Nephron (organoid): Measurements from ENCODE around the gene SLC6A13.
"Not testable (repeated sequence)": the region's sequence is repeated elsewhere in the genome, so short reads cannot be mapped to it uniquely, and the experiment has no call there.

Experiments used
- H3K27ac Mint-ChIP-seq, 3 experiments: 2 replicates each; pipeline ENCODE4 v1.8.0; 2020; ENCODE audit warnings: mixed read lengths in 3 of 3, mild to moderate bottlenecking in 2 of 3, moderate library complexity in 1 of 3
- H3K27me3 Mint-ChIP-seq: 2 replicates; pipeline ENCODE4 v1.8.0; 2021; ENCODE audit warnings: low read depth, mild to moderate bottlenecking, moderate library complexity, mixed read lengths
- H3K36me3 Mint-ChIP-seq: 2 replicates; pipeline ENCODE4 v1.8.0; 2020; ENCODE audit warnings: low read depth, mixed read lengths
- H3K4me1 Mint-ChIP-seq: 2 replicates; pipeline ENCODE4 v1.8.0; 2020; ENCODE audit warnings: mixed read lengths
- H3K4me3 Mint-ChIP-seq, 3 experiments: 2 replicates each; pipeline ENCODE4 v1.8.0; 2020; ENCODE audit warnings: mild to moderate bottlenecking in 3 of 3, mixed read lengths in 3 of 3, moderate library complexity in 2 of 3
- H3K9me3 Mint-ChIP-seq: 2 replicates; pipeline ENCODE4 v1.8.0; 2020; ENCODE audit warnings: mixed read lengths
- TF ChIP-seq, protein P1 (sequence below), 3 experiments: fragments of 200-600 bp; sonication (generic); IDR thresholded peaks; one replicate each; pipeline ENCODE4 v1.5.0; 2021; ENCODE audit warnings: antibody characterized with exemption in 3 of 3; ENCODE audit not compliant: unreplicated experiment in 3 of 3

Gene SLC6A13

DNA sequence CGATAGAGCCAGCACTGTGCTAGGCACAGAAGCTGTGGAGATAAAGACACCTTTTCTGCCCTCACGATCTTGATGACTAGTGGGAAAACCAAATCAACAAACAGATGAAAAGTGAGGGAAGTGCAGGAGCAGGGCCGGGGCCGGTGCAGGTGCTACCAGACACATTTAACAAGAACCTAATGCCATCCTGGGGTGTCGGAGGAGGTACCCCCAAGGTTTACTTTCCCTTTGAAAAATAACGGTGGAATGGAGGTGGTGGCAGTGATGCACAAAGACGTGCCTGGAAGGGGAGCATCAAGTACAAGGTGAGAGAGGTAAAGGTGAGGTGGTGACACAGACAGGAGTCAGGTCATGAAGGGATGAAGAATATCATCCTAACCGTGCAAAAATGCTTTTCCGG, 22.1 kb downstream of the SLC6A13 start:
- H3K36me3 Mint-ChIP-seq = peaks cover 31% of the 10 kb centered on the region
- H3K27ac Mint-ChIP-seq = no peak overlapping the region
- H3K9me3 Mint-ChIP-seq = peaks cover 12% of the 10 kb centered on the region
- peaks cover 5% of the 10 kb centered on the region for H3K4me1 Mint-ChIP-seq
- TF ChIP-seq, protein P1, sequence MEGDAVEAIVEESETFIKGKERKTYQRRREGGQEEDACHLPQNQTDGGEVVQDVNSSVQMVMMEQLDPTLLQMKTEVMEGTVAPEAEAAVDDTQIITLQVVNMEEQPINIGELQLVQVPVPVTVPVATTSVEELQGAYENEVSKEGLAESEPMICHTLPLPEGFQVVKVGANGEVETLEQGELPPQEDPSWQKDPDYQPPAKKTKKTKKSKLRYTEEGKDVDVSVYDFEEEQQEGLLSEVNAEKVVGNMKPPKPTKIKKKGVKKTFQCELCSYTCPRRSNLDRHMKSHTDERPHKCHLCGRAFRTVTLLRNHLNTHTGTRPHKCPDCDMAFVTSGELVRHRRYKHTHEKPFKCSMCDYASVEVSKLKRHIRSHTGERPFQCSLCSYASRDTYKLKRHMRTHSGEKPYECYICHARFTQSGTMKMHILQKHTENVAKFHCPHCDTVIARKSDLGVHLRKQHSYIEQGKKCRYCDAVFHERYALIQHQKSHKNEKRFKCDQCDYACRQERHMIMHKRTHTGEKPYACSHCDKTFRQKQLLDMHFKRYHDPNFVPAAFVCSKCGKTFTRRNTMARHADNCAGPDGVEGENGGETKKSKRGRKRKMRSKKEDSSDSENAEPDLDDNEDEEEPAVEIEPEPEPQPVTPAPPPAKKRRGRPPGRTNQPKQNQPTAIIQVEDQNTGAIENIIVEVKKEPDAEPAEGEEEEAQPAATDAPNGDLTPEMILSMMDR (IDR thresholded peaks at IDR 0.05; ENCODE audit: unreplicated experiment in 3 of 3) = no peak
- peaks cover 9% of the 10 kb centered on the region for H3K27me3 Mint-ChIP-seq
- no peak overlapping the region for H3K4me3 Mint-ChIP-seq

DNA sequence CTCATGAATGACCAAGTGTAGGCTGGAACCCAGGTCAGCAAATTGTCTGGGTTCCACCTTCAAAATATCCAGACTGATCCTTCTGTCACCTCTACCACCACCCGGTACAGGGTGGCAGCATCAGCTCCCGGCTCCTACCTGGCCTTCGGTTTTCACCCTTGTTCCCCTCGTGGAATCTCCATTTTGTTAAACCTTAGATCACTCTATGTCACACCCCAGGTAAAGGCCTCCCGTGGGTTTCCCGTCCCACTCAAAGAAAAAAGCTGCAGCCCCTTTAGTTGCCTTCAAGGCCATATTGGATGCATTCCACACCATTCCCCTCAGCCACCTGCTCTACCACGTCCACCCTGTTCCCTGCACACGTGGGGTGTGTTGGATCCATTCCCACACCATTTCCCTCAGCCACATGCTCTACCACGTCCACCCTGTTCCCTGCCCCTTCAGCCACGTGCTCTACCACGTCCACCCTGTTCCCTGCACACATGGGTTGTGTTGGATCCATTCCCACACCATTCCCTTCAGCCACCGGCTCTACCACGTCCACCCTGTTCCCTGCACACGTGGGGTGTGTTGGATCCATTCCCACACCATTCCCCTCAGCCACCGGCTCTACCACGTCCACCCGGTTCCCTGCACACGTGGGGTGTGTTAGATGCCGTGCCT, 23.8 kb downstream of the SLC6A13 start:
- H3K36me3 Mint-ChIP-seq = peaks cover 36% of the 10 kb centered on the region
- peaks cover 9% of the 10 kb centered on the region for H3K27me3 Mint-ChIP-seq
- H3K27ac Mint-ChIP-seq = no peak overlapping the region
- TF ChIP-seq, protein P1 (IDR thresholded peaks at IDR 0.05; ENCODE audit: unreplicated experiment in 3 of 3) = no peak
- H3K4me1 Mint-ChIP-seq = peaks cover 6% of the 10 kb centered on the region
- peaks cover 15% of the 10 kb centered on the region for H3K9me3 Mint-ChIP-seq
- no peak overlapping the region for H3K4me3 Mint-ChIP-seq

DNA sequence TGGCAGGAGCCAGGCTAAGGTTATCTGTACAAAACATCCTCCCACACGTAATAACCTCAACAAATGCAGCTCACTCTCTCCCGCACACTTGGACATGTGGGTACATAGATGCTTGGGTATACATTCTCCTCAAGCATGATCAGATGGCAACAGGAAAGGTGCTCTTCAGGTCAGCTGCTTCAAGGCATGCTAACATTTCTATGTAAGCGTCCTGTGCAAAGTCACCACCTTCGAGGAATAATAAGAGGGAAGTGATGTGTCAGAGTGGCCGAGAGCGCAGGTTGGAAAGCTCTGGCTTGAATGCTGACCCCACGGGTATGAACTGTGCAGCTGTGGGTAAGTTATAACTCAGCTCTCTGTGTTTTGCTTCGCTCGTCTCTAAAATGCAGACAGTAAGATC, 24.5 kb downstream of the SLC6A13 start:
- Mint-ChIP-seq H3K36me3 (peaks cover 42% of the 10 kb centered on the region), H3K4me3 (no peak overlapping the region), H3K9me3 (peaks cover 17% of the 10 kb centered on the region), H3K4me1 (peaks cover 14% of the 10 kb centered on the region), H3K27me3 (peaks cover 9% of the 10 kb centered on the region), H3K27ac (no peak overlapping the region)
- TF ChIP-seq, protein P1 (IDR thresholded peaks at IDR 0.05; ENCODE audit: unreplicated experiment in 3 of 3) = no peak

DNA sequence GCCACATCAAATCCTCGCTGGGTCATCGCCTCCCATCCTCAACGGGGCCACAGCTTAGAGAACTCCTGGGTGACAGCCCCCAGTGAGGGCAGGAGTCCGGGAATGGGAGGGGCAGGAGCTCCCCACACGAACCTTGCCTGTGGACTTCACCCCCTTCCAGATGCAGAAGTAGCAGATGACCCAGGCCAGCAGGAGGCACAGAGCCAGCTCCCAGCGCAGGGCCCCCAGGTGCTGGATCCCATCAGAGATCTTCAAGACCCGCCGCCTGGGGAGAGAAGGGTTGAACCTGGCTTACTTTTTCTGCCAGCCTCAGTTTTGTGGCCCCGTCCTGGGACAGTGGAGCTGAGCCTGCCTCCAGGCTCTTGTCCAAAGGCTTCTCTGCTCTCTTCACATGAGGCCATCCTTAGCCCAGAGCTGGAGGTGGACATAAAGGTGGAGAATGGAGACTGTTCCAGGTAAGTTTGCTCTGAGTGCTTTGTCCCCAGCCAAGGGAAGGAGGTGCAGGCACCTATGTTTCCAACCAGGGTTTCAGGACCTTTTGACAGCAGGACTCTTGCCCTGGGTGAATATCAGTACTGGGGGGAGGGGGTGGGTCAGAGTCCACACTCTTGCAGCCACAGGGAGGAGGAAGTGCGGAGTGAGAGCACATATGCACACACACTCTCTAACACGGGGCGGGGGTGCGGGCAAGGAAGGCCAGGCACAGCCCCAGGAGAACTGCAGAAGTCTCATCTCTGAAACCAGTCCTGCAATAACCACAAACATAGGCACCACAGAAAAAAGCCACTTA, 25.4 kb downstream of the SLC6A13 start:
- Mint-ChIP-seq H3K36me3 (peaks cover 37% of the 10 kb centered on the region), H3K27me3 (peaks cover 9% of the 10 kb centered on the region), H3K4me1 (peaks cover 23% of the 10 kb centered on the region), H3K9me3 (peaks cover 17% of the 10 kb centered on the region), H3K27ac (no peak overlapping the region), H3K4me3 (no peak overlapping the region)
- TF ChIP-seq, protein P1 (IDR thresholded peaks at IDR 0.05; ENCODE audit: unreplicated experiment in 3 of 3) = no peak

- no peak overlapping the region for H3K27ac Mint-ChIP-seq
- H3K4me3 Mint-ChIP-seq = no peak overlapping the region
- TF ChIP-seq, protein P1 (IDR thresholded peaks at IDR 0.05; ENCODE audit: unreplicated experiment in 3 of 3) = no peak
- H3K36me3 Mint-ChIP-seq = peaks cover 33% of the 10 kb centered on the region
- peaks cover 9% of the 10 kb centered on the region for H3K27me3 Mint-ChIP-seq
- H3K9me3 Mint-ChIP-seq = peaks cover 17% of the 10 kb centered on the region
- peaks cover 28% of the 10 kb centered on the region for H3K4me1 Mint-ChIP-seq
Observed at GRCh38 chr12:236445-236844, 26.2 kb downstream of the SLC6A13 start.

GRCh38 chr12:235967-236366, 26.7 kb downstream of the SLC6A13 start:
- H3K27me3 Mint-ChIP-seq, H3K4me3 Mint-ChIP-seq: not testable (repeated sequence)
- H3K36me3 Mint-ChIP-seq = peaks cover 33% of the 10 kb centered on the region
- peak overlapping the region in 1 of 3 experiments; percentile 2 for H3K27ac Mint-ChIP-seq
- H3K9me3 Mint-ChIP-seq = peaks cover 17% of the 10 kb centered on the region
- peaks cover 31% of the 10 kb centered on the region for H3K4me1 Mint-ChIP-seq
